Stromal cell of bone marrow (primary cell): ENCODE measurements around the gene OR52E4.

Source experiments
- DNase-seq: peaks from one replicate; pipeline ENCODE4 v3.0.0-alpha.2; 2012; ENCODE audit warnings: low read depth

Gene OR52E4

GRCh38 chr11:5929571-5930368 is 49.3 kb downstream of the OR52E4 start:
- no peak for DNase-seq

GRCh38 chr11:5930614-5931013 is 50.2 kb downstream of the OR52E4 start:
- no peak for DNase-seq

- DNase-seq: no peak
Observed at GRCh38 chr11:5931061-5931460, 50.6 kb downstream of the OR52E4 start.

- DNase-seq: no peak
Observed at GRCh38 chr11:5932671-5933070, 52.2 kb downstream of the OR52E4 start.

GRCh38 chr11:5933116-5933515 is 52.7 kb downstream of the OR52E4 start:
- no peak for DNase-seq
